Trophoblast cell (in vitro differentiated cells and primary cell): ENCODE data around the gene CCR9.

Experiments used
- DNase-seq, 2 donors: peaks; one replicate each; pipeline ENCODE4 v3.0.0-alpha.2; 2016
- H2AFZ ChIP-seq: 2 replicates; pipeline ENCODE4 v1.6.1; 2013; ENCODE audit warnings: low read length, moderate library complexity, mild to moderate bottlenecking; ENCODE audit not compliant: insufficient read depth, poor library complexity
- H2AK5ac ChIP-seq: 2 replicates; pipeline ENCODE4 v1.6.1; 2013; ENCODE audit warnings: mild to moderate bottlenecking, low read length
- H2BK120ac ChIP-seq: 2 replicates; pipeline ENCODE4 v1.6.1; 2013; ENCODE audit warnings: low read length, mild to moderate bottlenecking, moderate library complexity; ENCODE audit not compliant: insufficient read depth, poor library complexity
- H2BK12ac ChIP-seq: 2 replicates; pipeline ENCODE4 v1.6.1; 2013; ENCODE audit warnings: mild to moderate bottlenecking, low read length, moderate library complexity
- H2BK5ac ChIP-seq: 2 replicates; pipeline ENCODE4 v1.6.1; 2013; ENCODE audit warnings: low read length, low read depth, moderate library complexity, mild to moderate bottlenecking; ENCODE audit not compliant: poor library complexity
- H3K14ac ChIP-seq: 2 replicates; pipeline ENCODE4 v1.6.1; 2013; ENCODE audit warnings: mild to moderate bottlenecking, low read length
- H3K18ac ChIP-seq: 2 replicates; pipeline ENCODE4 v1.6.1; 2013; ENCODE audit warnings: mild to moderate bottlenecking, low read length
- H3K23ac ChIP-seq: 2 replicates; pipeline ENCODE4 v1.6.1; 2013; ENCODE audit warnings: low read length
- H3K27ac ChIP-seq: 2 replicates; pipeline ENCODE4 v1.5.1; 2013; ENCODE audit warnings: low read depth, mild to moderate bottlenecking, inconsistent platforms, low read length, moderate library complexity
- H3K27me3 ChIP-seq: 2 replicates; pipeline ENCODE4 v1.6.1; 2013; ENCODE audit warnings: inconsistent platforms, mild to moderate bottlenecking, low read length, moderate library complexity; ENCODE audit not compliant: insufficient read depth
- H3K36me3 ChIP-seq, 2 experiments: 1 replicate in 1 of 2; 2 replicates in 1 of 2; pipeline ENCODE4 v1.6.1; 2013; ENCODE audit warnings: low read length in 2 of 2, mild to moderate bottlenecking in 2 of 2, moderate library complexity in 1 of 2; ENCODE audit not compliant: insufficient read depth in 2 of 2, control insufficient read depth in 1 of 2
- H3K4ac ChIP-seq: 2 replicates; pipeline ENCODE4 v1.6.1; 2013; ENCODE audit warnings: low read depth, mild to moderate bottlenecking, low read length, moderate library complexity
- H3K4me1 ChIP-seq, 2 experiments: 1 replicate in 1 of 2; 2 replicates in 1 of 2; pipeline ENCODE4 v1.6.1; 2013; ENCODE audit warnings: low read length in 2 of 2, mild to moderate bottlenecking in 2 of 2, moderate library complexity in 1 of 2; ENCODE audit not compliant: insufficient read depth in 2 of 2, control insufficient read depth in 1 of 2
- H3K4me2 ChIP-seq: 2 replicates; pipeline ENCODE4 v1.6.1; 2013; ENCODE audit warnings: inconsistent platforms, mild to moderate bottlenecking, low read length, moderate library complexity
- H3K4me3 ChIP-seq: 2 replicates; pipeline ENCODE4 v1.5.1; 2013; ENCODE audit warnings: mild to moderate bottlenecking, low read depth, low read length, inconsistent platforms
- H3K79me1 ChIP-seq: one replicate; pipeline ENCODE4 v1.6.1; 2013; ENCODE audit warnings: low read length
- H3K79me2 ChIP-seq: 2 replicates; pipeline ENCODE4 v1.6.1; 2013; ENCODE audit warnings: low read length, mild to moderate bottlenecking; ENCODE audit not compliant: control insufficient read depth, insufficient read depth, poor library complexity
- H3K9ac ChIP-seq: 2 replicates; pipeline ENCODE4 v1.6.1; 2013; ENCODE audit warnings: mild to moderate bottlenecking, low read length
- H3K9me3 ChIP-seq: 2 replicates; pipeline ENCODE4 v1.6.1; 2013; ENCODE audit warnings: low read depth, mild to moderate bottlenecking, control low read depth, inconsistent platforms, low read length; ENCODE audit not compliant: insufficient read depth
- H4K12ac ChIP-seq: 2 replicates; pipeline ENCODE4 v1.6.1; 2013; ENCODE audit warnings: low read depth, mild to moderate bottlenecking, low read length, moderate library complexity
- H4K8ac ChIP-seq: 2 replicates; pipeline ENCODE4 v1.6.1; 2013; ENCODE audit warnings: low read depth, mild to moderate bottlenecking, low read length, moderate library complexity
- H4K91ac ChIP-seq: one replicate; pipeline ENCODE4 v1.6.1; 2013; ENCODE audit warnings: low read depth, mild to moderate bottlenecking, low read length, moderate library complexity
- WGBS: extraction: QIAGEN DNeasy Blood & Tissue Kit; methylation state at CpG from one replicate; pipeline ENCODE4 v1.1.7; 2013; ENCODE audit warnings: missing lambda C conversion rate; ENCODE audit not compliant: insufficient read length, insufficient coverage; ENCODE audit errors: extremely low coverage; 5-methylcytosine and 5-hydroxymethylcytosine counted together

Gene CCR9

GRCh38 chr3:45932112-45932511 is 45.8 kb downstream of the CCR9 start:
- no peak overlapping the region for H4K91ac ChIP-seq
- H3K4ac ChIP-seq: no peak overlapping the region
- H3K79me2 ChIP-seq: no peaks in the 10 kb centered on the region
- no peak overlapping the region for H3K9ac ChIP-seq
- H4K8ac ChIP-seq: no peak overlapping the region
- H2AFZ ChIP-seq: no peak overlapping the region
- H3K4me3 ChIP-seq: no peak overlapping the region
- H3K4me1 ChIP-seq: no peaks in the 10 kb centered on the region
- no peak overlapping the region for H3K18ac ChIP-seq
- no peak for DNase-seq
- no peak overlapping the region for H3K4me2 ChIP-seq
- no peaks in the 10 kb centered on the region for H3K27me3 ChIP-seq
- H2BK5ac ChIP-seq: no peak overlapping the region
- no CpG with 5 or more reads among the region's 4 CpGs for WGBS
- no peaks in the 10 kb centered on the region for H3K79me1 ChIP-seq
- H3K14ac ChIP-seq: no peak overlapping the region
- H3K9me3 ChIP-seq: no peaks in the 10 kb centered on the region
- no peak overlapping the region for H3K23ac ChIP-seq
- H4K12ac ChIP-seq: no peak overlapping the region
- no peak overlapping the region for H3K27ac ChIP-seq
- H2BK120ac ChIP-seq: no peak overlapping the region
- no peak overlapping the region for H2AK5ac ChIP-seq
- H3K36me3 ChIP-seq: peaks cover 25 to 28% of the 10 kb centered on the region in 2 experiments
- H2BK12ac ChIP-seq: no peak overlapping the region

- no peak overlapping the region for H2AFZ ChIP-seq
- no peak overlapping the region for H4K12ac ChIP-seq
- H2AK5ac ChIP-seq: no peak overlapping the region
- WGBS: no CpG with 5 or more reads among the region's 4 CpGs
- no peaks in the 10 kb centered on the region for H3K27me3 ChIP-seq
- no peak overlapping the region for H3K14ac ChIP-seq
- H3K4me2 ChIP-seq: no peak overlapping the region
- no peak overlapping the region for H4K91ac ChIP-seq
- no peaks in the 10 kb centered on the region for H3K79me2 ChIP-seq
- no peak overlapping the region for H3K18ac ChIP-seq
- no peak overlapping the region for H4K8ac ChIP-seq
- no peak overlapping the region for H2BK12ac ChIP-seq
- no peak overlapping the region for H3K4ac ChIP-seq
- H3K36me3 ChIP-seq: peaks cover 17 to 18% of the 10 kb centered on the region in 2 experiments
- H3K27ac ChIP-seq: no peak overlapping the region
- H3K23ac ChIP-seq: no peak overlapping the region
- H3K9me3 ChIP-seq: no peaks in the 10 kb centered on the region
- H2BK120ac ChIP-seq: no peak overlapping the region
- no peak overlapping the region for H3K4me3 ChIP-seq
- no peak overlapping the region for H2BK5ac ChIP-seq
- H3K4me1 ChIP-seq: no peaks in the 10 kb centered on the region
- H3K9ac ChIP-seq: no peak overlapping the region
- DNase-seq: no peak
- no peaks in the 10 kb centered on the region for H3K79me1 ChIP-seq
These were observed 47.2 kb downstream of the CCR9 start for GRCh38 chr3:45933591-45933990.

GRCh38 chr3:45936261-45936660 is 49.9 kb downstream of the CCR9 start:
- Histone ChIP-seq H3K27ac (no peak overlapping the region), H3K4me2 (no peak overlapping the region), H3K14ac (no peak overlapping the region), H3K9ac (no peak overlapping the region), H3K9me3 (peaks cover 3% of the 10 kb centered on the region), H3K36me3 (peaks cover 7 to 9% of the 10 kb centered on the region in 2 experiments), H3K27me3 (no peaks in the 10 kb centered on the region), H3K79me2 (peaks cover 2% of the 10 kb centered on the region), H4K12ac (no peak overlapping the region), H4K8ac (no peak overlapping the region), H2BK5ac (no peak overlapping the region), H3K79me1 (peaks cover 17% of the 10 kb centered on the region), H3K4me1 (peaks cover 14 to 18% of the 10 kb centered on the region in 2 experiments), H2BK120ac (no peak overlapping the region), H3K18ac (no peak overlapping the region), H3K23ac (no peak overlapping the region), H4K91ac (no peak overlapping the region), H3K4me3 (no peak overlapping the region), H2BK12ac (no peak overlapping the region), H3K4ac (no peak overlapping the region), H2AK5ac (no peak overlapping the region), H2AFZ (no peak overlapping the region)
- DNase-seq: no peak
- WGBS: no CpG with 5 or more reads among the region's 9 CpGs

- Histone ChIP-seq H2BK12ac (no peak overlapping the region), H3K9ac (no peak overlapping the region), H4K91ac (no peak overlapping the region), H3K79me2 (peaks cover 2% of the 10 kb centered on the region), H2BK120ac (no peak overlapping the region), H3K4ac (no peak overlapping the region), H2AK5ac (no peak overlapping the region), H3K27me3 (no peaks in the 10 kb centered on the region), H3K18ac (no peak overlapping the region), H3K79me1 (peaks cover 26% of the 10 kb centered on the region), H3K14ac (no peak overlapping the region), H3K23ac (no peak overlapping the region), H3K9me3 (peaks cover 3% of the 10 kb centered on the region), H3K4me2 (no peak overlapping the region), H3K4me3 (no peak overlapping the region), H4K8ac (no peak overlapping the region), H3K27ac (no peak overlapping the region), H3K4me1 (peaks cover 18 to 23% of the 10 kb centered on the region in 2 experiments), H2AFZ (no peak overlapping the region), H4K12ac (no peak overlapping the region), H2BK5ac (no peak overlapping the region), H3K36me3 (peaks cover 2 to 7% of the 10 kb centered on the region in 2 experiments)
- no CpG with 5 or more reads among the region's 8 CpGs for WGBS
- DNase-seq: no peak
These were observed 51.1 kb downstream of the CCR9 start for GRCh38 chr3:45937206-45938042.
